Measurements from ENCODE around the gene HLA-DOB.

HLA-DOB gene

GRCh38 chr6:32816746-32817204 is at the start of gene HLA-DOB:
HLA-DOB (minus strand) TSS chr6:32817002; CDS start chr6:32816951, 51 bp downstream.
- H3K9me3 ChIP-seq (ENCODE audit: low read length): no peaks in the 10 kb centered on the region
- H3K36me3 ChIP-seq (ENCODE audit: insufficient read depth, low read length): peaks cover 8% of the 10 kb centered on the region; the same call in 1 of the 2 replicates
- H3K79me2 ChIP-seq (ENCODE audit: insufficient read depth, low read length): no peaks in the 10 kb centered on the region
- no peaks in the 10 kb centered on the region for H4K20me1 ChIP-seq (ENCODE audit: insufficient read depth, low read length)
- peak within 1 kb of the TSS; percentile 50 for H3K9ac ChIP-seq (ENCODE audit: low read length)
- H3K4me3 ChIP-seq (ENCODE audit: low read depth, low read length, poor library complexity, severe bottlenecking): peak within 1 kb of the TSS; percentile 37
- H3K4me1 ChIP-seq (ENCODE audit: insufficient read depth, low read length, severe bottlenecking): peaks cover 72% of the 10 kb centered on the region
- H2AFZ ChIP-seq (ENCODE audit: low read length): no peak within 1 kb of the TSS
- peak within 1 kb of the TSS; percentile 95 for H3K27ac ChIP-seq (ENCODE audit: low read depth, low read length, poor library complexity, severe bottlenecking)
- TF ChIP-seq CTCF (IDR thresholded peaks at IDR 0.05; ENCODE audit: low read length) (no peak), EZH2 (IDR thresholded peaks at IDR 0.05; ENCODE audit: borderline replicate concordance, low read length) (no peak)
- no peaks in the 10 kb centered on the region for H3K9me2 ChIP-seq (ENCODE audit: low read depth, low read length)
- H3K4me2 ChIP-seq (ENCODE audit: low read length): peak within 1 kb of the TSS; percentile 60
- no peaks in the 10 kb centered on the region for H3K27me3 ChIP-seq (ENCODE audit: insufficient read depth, low read length)
- H3F3A ChIP-seq (ENCODE audit: insufficient read depth, low read length): no peaks in the 10 kb centered on the region

- Histone ChIP-seq H4K20me1 (ENCODE audit: insufficient read depth, low read length) (no peaks in the 10 kb centered on the region), H3K9me3 (ENCODE audit: low read length) (no peaks in the 10 kb centered on the region), H3K4me1 (ENCODE audit: insufficient read depth, low read length, severe bottlenecking) (peaks cover 32% of the 10 kb centered on the region), H3K79me2 (ENCODE audit: insufficient read depth, low read length) (no peaks in the 10 kb centered on the region), H3K4me2 (ENCODE audit: low read length) (peak overlapping the region; percentile 70), H3K9me2 (ENCODE audit: low read depth, low read length) (no peaks in the 10 kb centered on the region), H3K4me3 (ENCODE audit: low read depth, low read length, poor library complexity, severe bottlenecking) (no peak overlapping the region), H2AFZ (ENCODE audit: low read length) (no peak overlapping the region), H3K27me3 (ENCODE audit: insufficient read depth, low read length) (no peaks in the 10 kb centered on the region), H3K9ac (ENCODE audit: low read length) (no peak overlapping the region; the same call in 1 of the 2 replicates), H3F3A (ENCODE audit: insufficient read depth, low read length) (0 out of 2 replicates have a peak, but pooled peaks cover 5% of the 10 kb centered on the region), H3K36me3 (ENCODE audit: insufficient read depth, low read length) (no peaks in the 10 kb centered on the region; the same call in 1 of the 2 replicates), H3K27ac (ENCODE audit: low read depth, low read length, poor library complexity, severe bottlenecking) (peak overlapping the region; percentile 95)
- TF ChIP-seq EZH2 (IDR thresholded peaks at IDR 0.05; ENCODE audit: borderline replicate concordance, low read length): no peak
These were observed 49.1 kb upstream of the HLA-DOB start for GRCh38 chr6:32865724-32866443.

GRCh38 chr6:32862725-32863124 is 45.9 kb upstream of the HLA-DOB start:
- Histone ChIP-seq H3K9me2 (ENCODE audit: low read depth, low read length) (no peaks in the 10 kb centered on the region), H3K27ac (ENCODE audit: low read depth, low read length, poor library complexity, severe bottlenecking) (no peak overlapping the region), H3K9me3 (ENCODE audit: low read length) (no peaks in the 10 kb centered on the region)

More at GRCh38 chr6:32862725-32863124, 45.9 kb upstream of the HLA-DOB start:
- H2AFZ ChIP-seq (ENCODE audit: low read length): no peak overlapping the region
- H3K79me2 ChIP-seq (ENCODE audit: insufficient read depth, low read length): no peaks in the 10 kb centered on the region
- 0 out of 2 replicates have a peak, but pooled peaks cover 3% of the 10 kb centered on the region for H3F3A ChIP-seq (ENCODE audit: insufficient read depth, low read length)
- no peak overlapping the region for H3K9ac ChIP-seq (ENCODE audit: low read length)
- no peaks in the 10 kb centered on the region for H3K27me3 ChIP-seq (ENCODE audit: insufficient read depth, low read length)
- H3K4me1 ChIP-seq (ENCODE audit: insufficient read depth, low read length, severe bottlenecking): peaks cover 32% of the 10 kb centered on the region
- H3K4me3 ChIP-seq (ENCODE audit: low read depth, low read length, poor library complexity, severe bottlenecking): no peak overlapping the region
- peaks cover 31% of the 10 kb centered on the region for H3K36me3 ChIP-seq (ENCODE audit: insufficient read depth, low read length)
- TF ChIP-seq CTCF (IDR thresholded peaks at IDR 0.05; ENCODE audit: low read length) (no peak), EZH2 (IDR thresholded peaks at IDR 0.05; ENCODE audit: borderline replicate concordance, low read length) (no peak)
- H4K20me1 ChIP-seq (ENCODE audit: insufficient read depth, low read length): no peaks in the 10 kb centered on the region
- no peak overlapping the region for H3K4me2 ChIP-seq (ENCODE audit: low read length)
